Ecto neural progenitor cell (in vitro differentiated cells): Measurements from ENCODE around the gene GLIS2.

ENCODE experiments used
- DNase-seq: peaks from one replicate; pipeline ENCODE4 v3.0.0-alpha.2; 2018; ENCODE audit warnings: low spot score

Gene GLIS2

GRCh38 chr16:4350787-4351659 is 35.2 kb downstream of the GLIS2 start, which contains the start of gene PAM16:
Gene PAM16 (minus strand): TSS chr16:4351321. CDS start chr16:4351234, 87 bp downstream.
- DNase-seq = peak; percentile 100

- DNase-seq = no peak
Observed at GRCh38 chr16:4351880-4352279, 36.0 kb downstream of the GLIS2 start.

- DNase-seq = no peak
Observed at GRCh38 chr16:4352843-4353242, 37.0 kb downstream of the GLIS2 start.

- no peak for DNase-seq
Observed at GRCh38 chr16:4353675-4354074, 37.8 kb downstream of the GLIS2 start.

GRCh38 chr16:4354512-4355409 is 38.9 kb downstream of the GLIS2 start:
- no peak for DNase-seq

- DNase-seq = no peak
Observed at GRCh38 chr16:4356820-4357219, 41.0 kb downstream of the GLIS2 start.

GRCh38 chr16:4358236-4358635 is 42.4 kb downstream of the GLIS2 start:
- DNase-seq = no peak

GRCh38 chr16:4358831-4359561 is 43.1 kb downstream of the GLIS2 start:
- peak; percentile 90 for DNase-seq

- no peak for DNase-seq
Observed at GRCh38 chr16:4359914-4360313, 44.0 kb downstream of the GLIS2 start.

GRCh38 chr16:4360538-4361021 is 44.7 kb downstream of the GLIS2 start:
- peak; percentile 71 for DNase-seq

- DNase-seq = no peak
Observed at GRCh38 chr16:4361033-4361943, 45.4 kb downstream of the GLIS2 start.

- DNase-seq = no peak
Observed at GRCh38 chr16:4361944-4362311, 46.1 kb downstream of the GLIS2 start.

- DNase-seq = no peak
Observed at GRCh38 chr16:4362476-4363135, 46.7 kb downstream of the GLIS2 start.

- DNase-seq = no peak
Observed at GRCh38 chr16:4364196-4365013, 48.5 kb downstream of the GLIS2 start.

- DNase-seq = no peak
Observed at GRCh38 chr16:4365014-4365406, 49.1 kb downstream of the GLIS2 start.

- DNase-seq = no peak
Observed at GRCh38 chr16:4365615-4366014, 49.7 kb downstream of the GLIS2 start.

- no peak for DNase-seq
Observed at GRCh38 chr16:4366016-4366415, 50.1 kb downstream of the GLIS2 start.

GRCh38 chr16:4367393-4367856 is 51.6 kb downstream of the GLIS2 start:
- DNase-seq = no peak

GRCh38 chr16:4369007-4369733 is 53.3 kb downstream of the GLIS2 start:
- DNase-seq = no peak
